ENCODE data around the gene ANTKMT. TPM values are rescaled to one million over a fixed set of nuclear protein-coding genes. Genes with fewer than 3 reads are reported as not detected.

ANTKMT gene
- total RNA-seq, 4 donors from 2014 or later, result 6.2 to 21.1 (median 19.1) TPM

GRCh38 chr16:692356-693108, 28.4 kb upstream of the ANTKMT start:
- TF ChIP-seq POLR2A (IDR thresholded peaks at IDR 0.05), result no peak
- no peak for TF ChIP-seq CTCF (IDR thresholded peaks at IDR 0.05)
- Histone ChIP-seq H3K27me3 (peaks cover 17 to 24% of the 10 kb centered on the region in 2 donors), H3K36me3 (no peaks in the 10 kb centered on the region), H3K27ac (no peak overlapping the region), H3K4me3 (no peak overlapping the region), H3K4me1 (peaks cover 7 to 26% of the 10 kb centered on the region in 2 donors), H3K9me3 (no peaks in the 10 kb centered on the region)
- intact Hi-C loops (cut with DNase I; ENCODE audit: low total_unique reads), result no loop called here
- DNase-seq, result no peak

GRCh38 chr16:693364-693763, 27.6 kb upstream of the ANTKMT start:
- H3K9me3 ChIP-seq, result no peaks in the 10 kb centered on the region
- TF ChIP-seq POLR2A (IDR thresholded peaks at IDR 0.05) (no peak), CTCF (IDR thresholded peaks at IDR 0.05) (no peak)
- intact Hi-C loops (cut with DNase I; ENCODE audit: low total_unique reads), result no loop called here
- H3K27me3 ChIP-seq, result peaks cover 17 to 24% of the 10 kb centered on the region in 2 donors
- no peak for DNase-seq
- H3K27ac ChIP-seq, result no peak overlapping the region
- H3K36me3 ChIP-seq, result no peaks in the 10 kb centered on the region
- no peak overlapping the region for H3K4me3 ChIP-seq
- peaks cover 7 to 26% of the 10 kb centered on the region in 2 donors for H3K4me1 ChIP-seq

GRCh38 chr16:693766-694165, 27.2 kb upstream of the ANTKMT start:
- peaks cover 17 to 24% of the 10 kb centered on the region in 2 donors for H3K27me3 ChIP-seq
- peaks cover 7 to 23% of the 10 kb centered on the region in 2 donors for H3K4me1 ChIP-seq
- no peaks in the 10 kb centered on the region for H3K9me3 ChIP-seq
- no peak for DNase-seq
- TF ChIP-seq CTCF (IDR thresholded peaks at IDR 0.05) (no peak), POLR2A (IDR thresholded peaks at IDR 0.05) (no peak)
- no peak overlapping the region for H3K4me3 ChIP-seq
- H3K27ac ChIP-seq, result no peak overlapping the region
- intact Hi-C loops (cut with DNase I; ENCODE audit: low total_unique reads), result no loop called here
- no peaks in the 10 kb centered on the region for H3K36me3 ChIP-seq

GRCh38 chr16:694187-694862, 26.6 kb upstream of the ANTKMT start:
- Histone ChIP-seq H3K9me3 (no peaks in the 10 kb centered on the region), H3K4me1 (peaks cover 3 to 18% of the 10 kb centered on the region in 2 donors), H3K4me3 (no peak overlapping the region), H3K36me3 (no peaks in the 10 kb centered on the region), H3K27me3 (peaks cover 17 to 24% of the 10 kb centered on the region in 2 donors), H3K27ac (no peak overlapping the region)
- intact Hi-C loops (cut with DNase I; ENCODE audit: low total_unique reads), result no loop called here
- no peak for DNase-seq
- no peak for TF ChIP-seq POLR2A (IDR thresholded peaks at IDR 0.05)
- TF ChIP-seq CTCF (IDR thresholded peaks at IDR 0.05), result no peak

GRCh38 chr16:694863-695354, 26.0 kb upstream of the ANTKMT start:
- Histone ChIP-seq H3K4me1 (peaks cover 0 to 12% of the 10 kb centered on the region in 2 donors), H3K9me3 (no peaks in the 10 kb centered on the region), H3K27me3 (peaks cover 17 to 24% of the 10 kb centered on the region in 2 donors), H3K4me3 (no peak overlapping the region), H3K27ac (no peak overlapping the region), H3K36me3 (no peaks in the 10 kb centered on the region)
- TF ChIP-seq CTCF (IDR thresholded peaks at IDR 0.05) (no peak), POLR2A (IDR thresholded peaks at IDR 0.05) (no peak)
- no peak for DNase-seq
- intact Hi-C loops (cut with DNase I; ENCODE audit: low total_unique reads), result no loop called here
